Activated CD4-positive, alpha-beta memory T cell treated with anti-CD3 and anti-CD28 coated beads, Interleukin-2, amount 10 ng/mL, durations not matched to agents 7 days and 5 days (primary cell): ENCODE results near the gene GGNBP2. TPM values are rescaled to one million over a fixed set of nuclear protein-coding genes. Genes with fewer than 3 reads are reported as not detected.
A peak's percentile ranks its signal among the peaks of the same experiment; 100 is the strongest.

Experiments
- CTCF ChIA-PET: fragments of 350-600 bp; sonication (Branson Sonifier 250); formaldehyde crosslinking; loops from one replicate; lab custom pipeline; 2021; ENCODE audit warnings: antibody characterized with exemption, inconsistent platforms; lab: Charles Lee
- POLR2A ChIA-PET: fragments of 350-600 bp; sonication (Branson Sonifier 250); formaldehyde crosslinking; loops from one replicate; lab custom pipeline; 2021; ENCODE audit warnings: antibody characterized with exemption; lab: Charles Lee
- DNase-seq: peaks from one replicate; pipeline ENCODE4 v3.0.0-alpha.2; 2020
- H3K27ac Mint-ChIP-seq: one replicate; pipeline ENCODE4 v1.8.0; 2021; ENCODE audit warnings: mild to moderate bottlenecking, mixed read lengths
- H3K27me3 Mint-ChIP-seq: one replicate; pipeline ENCODE4 v1.8.0; 2021; ENCODE audit warnings: mixed read lengths
- H3K36me3 Mint-ChIP-seq: one replicate; pipeline ENCODE4 v1.8.0; 2021; ENCODE audit warnings: low read depth, mixed read lengths
- H3K4me1 Mint-ChIP-seq: one replicate; pipeline ENCODE4 v1.8.0; 2021; ENCODE audit warnings: mixed read lengths
- H3K4me3 Mint-ChIP-seq: one replicate; pipeline ENCODE4 v1.8.0; 2021; ENCODE audit warnings: mild to moderate bottlenecking, mixed read lengths
- H3K9me3 Mint-ChIP-seq: one replicate; pipeline ENCODE4 v1.8.0; 2021; ENCODE audit warnings: mixed read lengths
- total RNA-seq, 2 experiments: library from RNA; stranded (reverse); gene quantifications; one replicate each; pipeline ENCODE4 v1.2.3, GENCODE V29; 2021

GGNBP2 gene
- total RNA-seq, 2 experiments from 2014 or later = 94.0 to 106 TPM

DNA sequence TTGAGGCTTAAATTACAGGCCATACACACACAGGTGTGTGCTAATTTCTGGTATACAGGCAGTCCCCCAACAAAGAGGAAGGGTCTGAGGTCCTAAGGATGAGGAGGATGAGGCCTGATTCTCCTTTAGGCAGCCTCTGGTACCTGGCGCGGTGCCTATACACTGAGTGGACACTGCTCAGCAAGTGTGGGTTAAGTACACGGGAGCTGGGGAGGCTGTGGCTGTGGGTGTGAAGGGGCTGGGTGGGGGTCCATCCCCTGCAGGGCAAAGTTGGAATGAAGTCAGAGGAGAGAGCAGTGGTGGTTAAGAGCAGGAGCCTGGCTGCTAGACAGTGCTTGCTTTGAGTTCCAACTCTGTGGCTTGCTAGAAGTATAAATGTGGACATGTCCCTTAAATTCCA is 67.6 kb downstream of the GGNBP2 start:
- CTCF ChIA-PET = no interaction called here
- Mint-ChIP-seq H3K27me3 (no peaks in the 10 kb centered on the region), H3K36me3 (peaks cover 7% of the 10 kb centered on the region), H3K4me1 (peaks cover 15% of the 10 kb centered on the region), H3K9me3 (no peaks in the 10 kb centered on the region), H3K27ac (no peak overlapping the region), H3K4me3 (no peak overlapping the region)
- DNase-seq = no peak
- POLR2A ChIA-PET = no interaction called here

GRCh38 chr17:36613155-36613554 is 68.4 kb downstream of the GGNBP2 start:
- Mint-ChIP-seq H3K4me1 (peaks cover 11% of the 10 kb centered on the region), H3K27me3 (no peaks in the 10 kb centered on the region), H3K27ac (no peak overlapping the region), H3K36me3 (peaks cover 4% of the 10 kb centered on the region), H3K4me3 (no peak overlapping the region), H3K9me3 (no peaks in the 10 kb centered on the region)
- ChIA-PET CTCF (interaction anchor here (0.9 to 1.3 kb wide), 2 partner anchors 9 to 13 kb away, joined by 3 to 4 read pairs; no protein-coding TSS in a partner anchor), POLR2A (no interaction called here)
- no peak for DNase-seq

- no peaks in the 10 kb centered on the region for H3K27me3 Mint-ChIP-seq
- ChIA-PET POLR2A (interaction anchor here (0.8 kb wide), 1 partner anchor 11 kb away, joined by 3 read pairs; no protein-coding TSS in a partner anchor), CTCF (interaction anchor here (0.7 to 1.3 kb wide), 3 partner anchors 10 to 12 kb away, joined by 3 to 4 read pairs (median 3); no protein-coding TSS in a partner anchor)
- no peaks in the 10 kb centered on the region for H3K9me3 Mint-ChIP-seq
- H3K4me1 Mint-ChIP-seq = peaks cover 2% of the 10 kb centered on the region
- DNase-seq = no peak
- H3K4me3 Mint-ChIP-seq = no peak overlapping the region
- H3K27ac Mint-ChIP-seq = no peak overlapping the region
- H3K36me3 Mint-ChIP-seq = no peaks in the 10 kb centered on the region
Observed at GRCh38 chr17:36614081-36614480, 69.4 kb downstream of the GGNBP2 start.

DNA sequence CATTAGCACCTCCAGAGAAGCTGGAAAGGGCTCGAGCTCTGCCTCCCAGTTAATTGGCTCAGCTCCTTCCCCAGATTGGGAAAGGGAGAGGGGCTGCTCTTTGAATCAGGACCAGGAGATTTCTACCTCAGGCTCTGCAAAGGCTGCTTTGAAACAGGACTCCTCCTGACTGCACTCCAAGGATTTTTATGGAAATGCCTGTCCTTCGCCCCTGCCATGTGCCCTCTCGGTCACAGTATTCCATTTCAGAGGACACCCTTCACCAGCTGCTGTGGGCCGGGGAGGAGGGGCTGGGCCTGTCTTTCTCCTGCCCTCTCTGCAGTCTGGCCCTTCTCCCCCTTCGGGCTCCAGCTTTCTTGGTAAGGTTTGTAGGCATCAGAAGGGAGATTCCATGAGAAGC is 70.2 kb downstream of the GGNBP2 start:
- POLR2A ChIA-PET = interaction anchor here (0.8 to 0.9 kb wide), 2 partner anchors 12 to 13 kb away, joined by 3 read pairs; partner anchors contain the start of gene MRM1
- CTCF ChIA-PET = no interaction called here
- H3K27me3 Mint-ChIP-seq = no peaks in the 10 kb centered on the region
- no peak overlapping the region for H3K4me3 Mint-ChIP-seq
- H3K9me3 Mint-ChIP-seq = no peaks in the 10 kb centered on the region
- no peaks in the 10 kb centered on the region for H3K36me3 Mint-ChIP-seq
- no peak overlapping the region for H3K27ac Mint-ChIP-seq
- H3K4me1 Mint-ChIP-seq = no peaks in the 10 kb centered on the region
- DNase-seq = no peak

DNA sequence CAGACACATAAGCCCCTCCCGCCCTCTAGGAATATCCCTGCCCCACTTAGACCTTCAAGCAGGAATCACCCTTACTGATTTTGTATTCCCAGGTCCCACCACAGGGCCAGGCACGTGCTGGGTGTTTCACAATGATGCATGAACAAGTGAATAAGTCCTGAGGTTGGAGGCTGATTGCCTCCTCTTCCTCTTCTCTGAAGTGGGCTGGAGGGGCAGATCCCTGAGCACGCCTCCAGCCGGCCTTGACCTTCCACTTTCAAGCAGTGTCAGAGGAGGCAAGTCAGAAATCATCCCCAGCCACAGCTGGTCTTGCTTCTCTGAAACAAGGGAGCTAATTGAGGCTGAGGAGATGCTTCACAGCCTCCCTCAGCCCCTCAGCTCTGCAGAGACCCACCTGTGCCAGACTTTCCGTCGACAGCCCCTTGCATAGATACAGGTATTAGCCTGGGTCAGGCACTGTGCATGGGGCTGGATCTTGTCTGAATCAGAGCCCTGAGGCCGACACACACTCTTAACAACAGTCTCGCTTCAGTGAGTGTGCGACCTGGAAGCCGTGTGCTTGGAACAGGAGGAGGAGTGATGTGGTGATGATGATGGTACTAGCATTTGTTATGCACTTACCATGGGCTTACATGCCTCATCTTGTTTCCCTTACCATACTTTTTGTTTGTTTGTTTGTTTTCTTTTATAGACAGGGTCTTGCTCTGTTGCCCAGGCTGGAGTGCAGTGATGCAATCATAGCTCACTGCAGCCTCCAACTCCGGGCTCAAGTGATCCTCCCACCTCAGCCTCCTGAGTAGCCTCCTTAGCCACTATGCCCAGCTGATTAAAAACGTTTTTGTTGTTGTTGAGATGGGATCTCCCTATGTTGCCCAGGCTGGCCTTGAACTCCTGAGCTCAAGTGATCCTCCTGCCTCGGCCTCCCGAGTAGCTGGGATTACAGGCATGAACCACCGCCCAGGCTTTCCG is 71.6 kb downstream of the GGNBP2 start:
- CTCF ChIA-PET = interaction anchor here (0.9 to 1.1 kb wide), 2 partner anchors 9 kb away, joined by 4 to 6 read pairs; no protein-coding TSS in a partner anchor
- Mint-ChIP-seq H3K4me1 (peaks cover 3% of the 10 kb centered on the region), H3K27ac (no peak overlapping the region), H3K9me3 (no peaks in the 10 kb centered on the region), H3K36me3 (no peaks in the 10 kb centered on the region), H3K4me3 (no peak overlapping the region), H3K27me3 (no peaks in the 10 kb centered on the region)
- DNase-seq = no peak
- POLR2A ChIA-PET = no interaction called here

- POLR2A ChIA-PET = no interaction called here
- no peaks in the 10 kb centered on the region for H3K27me3 Mint-ChIP-seq
- no peak overlapping the region for H3K27ac Mint-ChIP-seq
- peaks cover 4% of the 10 kb centered on the region for H3K4me1 Mint-ChIP-seq
- CTCF ChIA-PET = interaction anchor here (1.8 kb wide), 1 partner anchor 15 kb away, joined by 7 read pairs; no protein-coding TSS in a partner anchor
- H3K4me3 Mint-ChIP-seq = no peak overlapping the region
- no peaks in the 10 kb centered on the region for H3K9me3 Mint-ChIP-seq
- no peak for DNase-seq
- H3K36me3 Mint-ChIP-seq = no peaks in the 10 kb centered on the region
Observed at GRCh38 chr17:36617773-36618172, 73.1 kb downstream of the GGNBP2 start.

- POLR2A ChIA-PET = no interaction called here
- CTCF ChIA-PET = no interaction called here
Observed at GRCh38 chr17:36623281-36623680, 78.6 kb downstream of the GGNBP2 start.

GRCh38 chr17:36625188-36625587 is 80.5 kb downstream of the GGNBP2 start:
- no peaks in the 10 kb centered on the region for H3K36me3 Mint-ChIP-seq
- peaks cover 4% of the 10 kb centered on the region for H3K4me1 Mint-ChIP-seq
- H3K9me3 Mint-ChIP-seq = no peaks in the 10 kb centered on the region
- H3K27me3 Mint-ChIP-seq = no peaks in the 10 kb centered on the region
- H3K4me3 Mint-ChIP-seq = no peak overlapping the region
- H3K27ac Mint-ChIP-seq = no peak overlapping the region
- ChIA-PET POLR2A (interaction anchor here (1.7 kb wide), 1 partner anchor 23 kb away, joined by 5 read pairs; the partner anchor contains the start of gene MRM1), CTCF (interaction anchor here (0.7 to 3.4 kb wide), 18 partner anchors 8 to 748 kb away, joined by 3 to 25 read pairs (median 4); partner anchors contain the start of gene MRM1)
- DNase-seq = no peak

More at GRCh38 chr17:36623281-36623680, 78.6 kb downstream of the GGNBP2 start:
- Mint-ChIP-seq H3K4me1 (peaks cover 4% of the 10 kb centered on the region), H3K4me3 (no peak overlapping the region), H3K27ac (no peak overlapping the region), H3K9me3 (no peaks in the 10 kb centered on the region), H3K27me3 (no peaks in the 10 kb centered on the region), H3K36me3 (no peaks in the 10 kb centered on the region)
- no peak for DNase-seq

GRCh38 chr17:36627101-36627500 is 82.4 kb downstream of the GGNBP2 start:
- Mint-ChIP-seq H3K36me3 (no peaks in the 10 kb centered on the region), H3K27ac (no peak overlapping the region), H3K9me3 (no peaks in the 10 kb centered on the region), H3K4me1 (no peaks in the 10 kb centered on the region), H3K4me3 (no peak overlapping the region), H3K27me3 (peaks cover 5% of the 10 kb centered on the region)
- ChIA-PET POLR2A (interaction anchor here (1.7 kb wide), 1 partner anchor 25 kb away, joined by 5 read pairs; the partner anchor contains the start of gene MRM1), CTCF (interaction anchor here (0.9 to 3.8 kb wide), 7 partner anchors 25 to 613 kb away, joined by 3 to 26 read pairs (median 15); partner anchors contain the start of gene MRM1)
- DNase-seq = no peak

- Mint-ChIP-seq H3K4me3 (no peak overlapping the region), H3K27me3 (peaks cover 11% of the 10 kb centered on the region), H3K27ac (no peak overlapping the region), H3K4me1 (no peaks in the 10 kb centered on the region), H3K36me3 (no peaks in the 10 kb centered on the region), H3K9me3 (no peaks in the 10 kb centered on the region)
- ChIA-PET CTCF (interaction anchor here (0.6 to 3.8 kb wide), 12 partner anchors 14 to 612 kb away, joined by 3 to 26 read pairs (median 6); partner anchors contain the start of gene MRM1), POLR2A (interaction anchor here (1.0 to 1.3 kb wide), 2 partner anchors 28 to 78 kb away, joined by 3 read pairs; partner anchors contain the start of gene MRM1)
- DNase-seq = no peak
Observed at GRCh38 chr17:36628576-36628975, 83.9 kb downstream of the GGNBP2 start.

DNA sequence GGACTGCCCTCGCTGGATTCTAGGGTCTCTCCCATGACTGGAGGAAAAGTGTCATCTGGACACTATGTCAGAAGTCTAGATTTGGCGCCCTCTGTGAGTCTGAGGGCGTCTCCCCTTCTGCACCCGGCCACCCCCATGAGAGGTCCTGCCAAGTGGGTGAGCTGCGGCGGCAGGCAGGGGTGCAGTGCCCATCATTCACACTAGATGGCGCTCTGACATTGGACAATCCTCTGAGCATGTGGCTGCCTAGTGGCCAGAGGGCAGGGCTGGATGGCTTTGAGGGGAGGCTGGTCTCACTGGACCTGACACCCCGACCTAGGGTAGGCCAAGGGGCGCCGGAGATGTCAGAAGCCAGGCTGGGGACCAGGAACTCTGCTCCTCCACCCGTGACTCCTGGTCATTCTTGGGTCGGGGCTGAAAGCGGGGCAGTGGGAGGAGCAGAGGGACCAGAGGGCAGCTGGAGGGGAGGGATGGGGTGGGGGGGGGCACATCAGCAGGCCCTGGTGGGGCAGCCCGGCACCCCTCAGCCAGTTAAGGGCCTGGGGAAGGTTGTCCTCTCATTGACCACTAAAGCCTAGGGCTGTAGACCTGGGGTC is 84.6 kb downstream of the GGNBP2 start:
- peak; percentile 81 for DNase-seq
- H3K4me3 Mint-ChIP-seq = no peak overlapping the region
- H3K36me3 Mint-ChIP-seq = no peaks in the 10 kb centered on the region
- peaks cover 12% of the 10 kb centered on the region for H3K27me3 Mint-ChIP-seq
- H3K27ac Mint-ChIP-seq = no peak overlapping the region
- no peaks in the 10 kb centered on the region for H3K9me3 Mint-ChIP-seq
- POLR2A ChIA-PET = interaction anchor here (1.0 kb wide), 1 partner anchor 77 kb away, joined by 3 read pairs; no protein-coding TSS in a partner anchor
- CTCF ChIA-PET = interaction anchor here (1.0 to 3.8 kb wide), 10 partner anchors 13 to 611 kb away, joined by 3 to 26 read pairs (median 6); partner anchors contain the start of gene MRM1
- H3K4me1 Mint-ChIP-seq = no peaks in the 10 kb centered on the region

DNA sequence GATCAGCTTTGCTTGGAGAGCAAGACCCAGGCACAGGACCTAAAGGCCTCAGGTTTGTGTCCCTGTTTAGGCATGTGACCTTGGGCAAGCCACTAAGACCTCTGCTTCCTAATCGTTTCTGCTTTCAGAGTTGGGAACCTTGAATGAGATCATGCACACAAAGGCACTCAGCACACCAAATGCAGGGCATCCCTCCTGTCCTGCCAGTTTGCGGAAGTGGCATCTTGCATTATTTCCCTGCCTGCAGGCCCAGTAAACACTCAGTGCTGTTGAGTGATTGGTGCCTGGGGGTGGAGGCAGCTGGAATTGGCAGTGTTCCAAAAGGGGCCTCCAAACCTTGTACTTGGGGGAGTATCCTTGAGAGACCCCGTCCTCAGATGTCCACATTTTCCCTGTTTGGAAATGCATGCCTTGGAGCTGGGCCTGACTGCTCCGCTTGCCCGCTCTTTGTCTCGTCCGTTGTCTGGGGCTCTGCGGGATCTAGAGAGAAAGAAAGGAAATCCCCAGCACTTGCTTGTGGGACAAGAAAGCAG is 85.3 kb downstream of the GGNBP2 start:
- H3K36me3 Mint-ChIP-seq = no peaks in the 10 kb centered on the region
- H3K9me3 Mint-ChIP-seq = no peaks in the 10 kb centered on the region
- ChIA-PET POLR2A (no interaction called here), CTCF (interaction anchor here (0.6 to 3.8 kb wide), 4 partner anchors 28 to 610 kb away, joined by 5 to 26 read pairs (median 16); partner anchors contain the start of gene MRM1)
- no peaks in the 10 kb centered on the region for H3K4me1 Mint-ChIP-seq
- no peak overlapping the region for H3K4me3 Mint-ChIP-seq
- H3K27ac Mint-ChIP-seq = no peak overlapping the region
- no peak for DNase-seq
- H3K27me3 Mint-ChIP-seq = peaks cover 16% of the 10 kb centered on the region
